HCT116 (cell line): ENCODE results near the gene PHF10. TPM values are rescaled to one million over a fixed set of nuclear protein-coding genes. Genes with fewer than 3 reads are reported as not detected.

ENCODE experiments used
- ATAC-seq: fragments of 200-7000 bp; cut with Tn5 transposase; 2 replicates; pipeline ENCODE4 v1.9.1; 2020; ENCODE audit warnings: mild to moderate bottlenecking, moderate library complexity
- BruUV-seq: library from RNA; stranded (reverse); fragments of 400-500 nt; replicated peaks from 2 replicates; lab custom pipeline; 2021; lab: Mats Ljungman, UMichigan
- CTCF ChIA-PET: fragments of 300-600 bp; sonication (Branson Sonifier 250); formaldehyde crosslinking; loops from one replicate; lab custom pipeline; 2021; ENCODE audit warnings: antibody characterized with exemption; lab: Charles Lee
- POLR2A ChIA-PET: fragments of 300-600, 350-600 bp; sonication (Branson Sonifier 250); formaldehyde crosslinking; loops from one replicate; lab custom pipeline; 2021; ENCODE audit warnings: antibody characterized with exemption; lab: Charles Lee
- RAD21 ChIA-PET, 2 experiments: fragments of 300-600 bp; sonication (Branson Sonifier 250); formaldehyde crosslinking; loops; one replicate each; lab custom pipeline; 2023; ENCODE audit warnings: low total read pairs in 2 of 2; ENCODE audit not compliant: uncharacterized antibody in 2 of 2, unreplicated experiment in 2 of 2, low non-redundant PET in 1 of 2; lab: Charles Lee
- DNase-seq: peaks from one replicate; pipeline ENCODE4 v3.0.0-alpha.2; 2010; ENCODE audit warnings: low read depth, low spot score
- H2AFZ ChIP-seq: fragments of 200-600 bp; shearing (Covaris generic), sonication (generic); 2 replicates; pipeline ENCODE4 v1.6.1; 2017; ENCODE audit warnings: low read depth, mixed run types, mixed read lengths, antibody characterized with exemption, low read length; ENCODE audit not compliant: poor library complexity, severe bottlenecking
- H3K27ac ChIP-seq: 2 replicates; pipeline ENCODE4 v1.5.1; 2012; ENCODE audit warnings: low read depth, low read length
- H3K27me3 ChIP-seq: fragments of 200-600 bp; sonication (generic); 2 replicates; pipeline ENCODE4 v1.6.1; 2016; ENCODE audit warnings: mixed run types, low read length, mixed read lengths; ENCODE audit not compliant: insufficient read depth
- H3K36me3 ChIP-seq, 2 experiments: fragments of 200-500 bp in 1 of 2; fragments of 200-600 bp in 1 of 2; sonication (Bioruptor generic) in 1 of 2; sonication (generic) in 1 of 2; 2 replicates each; pipeline versions ENCODE4 v1.5.1 to v1.6.1; 2014 to 2016; ENCODE audit warnings: low read length in 2 of 2, inconsistent platforms in 1 of 2, mixed read lengths in 1 of 2, mixed run types in 1 of 2; ENCODE audit not compliant: insufficient read depth in 2 of 2, control insufficient read depth in 1 of 2
- H3K4me1 ChIP-seq, 2 experiments: fragments of 200-600 bp in 1 of 2; sonication (generic) in 1 of 2; 2 replicates each; pipeline versions ENCODE4 v1.5.1 to v1.6.1; 2012 to 2017; ENCODE audit warnings: low read length in 2 of 2, inconsistent platforms in 1 of 2, mild to moderate bottlenecking in 1 of 2, mixed read lengths in 1 of 2, mixed run types in 1 of 2, moderate library complexity in 1 of 2; ENCODE audit not compliant: insufficient read depth in 2 of 2, control insufficient read depth in 1 of 2
- H3K4me2 ChIP-seq: fragments of 200-600 bp; sonication (generic); 2 replicates; pipeline ENCODE4 v1.6.1; 2017; ENCODE audit warnings: mixed run types, low read length, mixed read lengths
- H3K4me3 ChIP-seq, 2 experiments: fragments of 200-600 bp in 1 of 2; sonication (generic) in 1 of 2; replicated peaks in 1 of 2; 2 replicates each; pipeline ENCODE4 v1.5.1; 2011 to 2016; ENCODE audit warnings: low read length in 2 of 2, control low read depth in 1 of 2, low read depth in 1 of 2, mild to moderate bottlenecking in 1 of 2, mixed read lengths in 1 of 2, mixed run types in 1 of 2
- H3K79me2 ChIP-seq: fragments of 200-600 bp; sonication (generic); 2 replicates; pipeline ENCODE4 v1.6.1; 2017; ENCODE audit warnings: mild to moderate bottlenecking, mixed run types, low read length, moderate library complexity, mixed read lengths; ENCODE audit not compliant: insufficient read depth
- H3K9ac ChIP-seq: fragments of 200-600 bp; sonication (generic); 2 replicates; pipeline ENCODE4 v1.6.1; 2016; ENCODE audit warnings: low read length, mixed read lengths
- H3K9me2 ChIP-seq: fragments of 200-600 bp; sonication (generic), shearing (Covaris generic); 2 replicates; pipeline ENCODE4 v1.6.1; 2017; ENCODE audit warnings: mixed run types, mild to moderate bottlenecking, moderate library complexity; ENCODE audit not compliant: insufficient read depth
- H3K9me3 ChIP-seq, 2 experiments: fragments of 200-500 bp in 1 of 2; fragments of 200-600 bp in 1 of 2; sonication (Bioruptor generic) in 1 of 2; sonication (generic) in 1 of 2; 2 replicates each; pipeline ENCODE4 v1.6.1; 2014 to 2017; ENCODE audit warnings: low read length in 2 of 2, mixed read lengths in 2 of 2, inconsistent platforms in 1 of 2, low read depth in 1 of 2, mild to moderate bottlenecking in 1 of 2, mixed run types in 1 of 2, moderate library complexity in 1 of 2; ENCODE audit not compliant: control insufficient read depth in 1 of 2, insufficient read depth in 1 of 2
- H4K20me1 ChIP-seq: fragments of 200-600 bp; sonication (generic), shearing (Covaris generic); 2 replicates; pipeline ENCODE4 v1.6.1; 2017; ENCODE audit warnings: mixed run types, mild to moderate bottlenecking, moderate library complexity; ENCODE audit not compliant: insufficient read depth
- ATF3 ChIP-seq: IDR thresholded peaks from 2 replicates; pipeline ENCODE4 v1.6.1; 2012
- CBX3 ChIP-seq: IDR thresholded peaks from 2 replicates; pipeline ENCODE4 v1.6.1; 2012; ENCODE audit warnings: low read depth
- CEBPB ChIP-seq: IDR thresholded peaks from 2 replicates; pipeline ENCODE4 v1.6.1; 2012; ENCODE audit warnings: low read depth
- EGR1 ChIP-seq: IDR thresholded peaks from 2 replicates; pipeline ENCODE4 v1.6.1; 2012; ENCODE audit warnings: low read depth
- EZH2 ChIP-seq: fragments of 200-600 bp; sonication (generic); IDR thresholded peaks from 2 replicates; pipeline ENCODE4 v1.6.1; 2017; ENCODE audit warnings: antibody characterized with exemption, mixed run types
- EZH2phosphoT487 ChIP-seq: fragments of 200-600 bp; IDR thresholded peaks from 2 replicates; pipeline ENCODE4 v1.6.1; 2018; ENCODE audit warnings: antibody characterized with exemption, borderline replicate concordance
- JUND ChIP-seq: IDR thresholded peaks from 2 replicates; pipeline ENCODE4 v1.6.1; 2012
- POLR2AphosphoS5 ChIP-seq: IDR thresholded peaks from 2 replicates; pipeline ENCODE4 v1.6.1; 2011; ENCODE audit warnings: mild to moderate bottlenecking, low read depth, low read length, moderate library complexity
- REST ChIP-seq: IDR thresholded peaks from 2 replicates; pipeline ENCODE4 v1.6.1; 2012; ENCODE audit warnings: low read depth
- SIN3A ChIP-seq: IDR thresholded peaks from 2 replicates; pipeline ENCODE4 v1.6.1; 2012; ENCODE audit warnings: low read depth
- SP1 ChIP-seq: IDR thresholded peaks from 2 replicates; pipeline ENCODE4 v1.6.1; 2012; ENCODE audit warnings: low read depth
- SRF ChIP-seq: IDR thresholded peaks from 2 replicates; pipeline ENCODE4 v1.6.1; 2012; ENCODE audit warnings: low read depth
- TCF7L2 ChIP-seq: IDR thresholded peaks from 2 replicates; pipeline ENCODE4 v1.7.0; 2011; ENCODE audit warnings: borderline replicate concordance, inconsistent platforms; ENCODE audit not compliant: insufficient read depth, insufficient read length; ENCODE audit errors: extremely low read depth
- YY1 ChIP-seq: IDR thresholded peaks from 2 replicates; pipeline ENCODE4 v1.6.1; 2011; ENCODE audit warnings: low read length, low read depth, moderate library complexity, mild to moderate bottlenecking; ENCODE audit not compliant: insufficient replicate concordance; ENCODE audit errors: extremely low read depth
- ZNF274 ChIP-seq: fragments of 200-500 bp; sonication (Bioruptor generic); IDR thresholded peaks from 2 replicates; pipeline ENCODE4 v1.6.1; 2014; ENCODE audit warnings: mild to moderate bottlenecking, low read depth, low read length, inconsistent platforms
- intact Hi-C: fragments of 100-400 bp; cut with micrococcal nuclease; formaldehyde crosslinking; loops from 2 replicates; pipeline ENCODE4 v1.10.0; 2022
- total RNA-seq: library from RNA; stranded (reverse); gene quantifications from one replicate; pipeline ENCODE4 v1.2.1, GENCODE V29; 2021; ENCODE audit not compliant: unreplicated experiment

PHF10 gene
- total RNA-seq, 1 experiment from 2014 or later: 45.5 TPM

- ATAC-seq (no peak), DNase-seq (no peak)
- Histone ChIP-seq H3K9ac (peak overlapping the region; percentile 98), H2AFZ (no peak overlapping the region), H4K20me1 (no peaks in the 10 kb centered on the region), H3K79me2 (peaks cover 76% of the 10 kb centered on the region), H3K4me3 (peak overlapping the region; percentile 94 to 98), H3K4me1 (peaks cover 19 to 20% of the 10 kb centered on the region in 2 experiments), H3K4me2 (peak overlapping the region; percentile 84), H3K9me3 (no peaks in the 10 kb centered on the region), H3K27me3 (no peaks in the 10 kb centered on the region), H3K36me3 (peaks cover 7 to 12% of the 10 kb centered on the region in 2 experiments; a peak in 2 of 4 replicates), H3K9me2 (no peaks in the 10 kb centered on the region), H3K27ac (peak overlapping the region; percentile 99)
- ChIA-PET RAD21 (no interaction called here), POLR2A (interaction anchor here (0.7 to 1.9 kb wide), 4 partner anchors 9 to 21 kb away, joined by 3 to 6 read pairs (median 4); no protein-coding TSS in a partner anchor), CTCF (no interaction called here)
- intact Hi-C loops: loop anchor here (5.0 to 10.0 kb wide), 2 partner anchors 744 to 823 kb away; no protein-coding TSS in a partner anchor
- BruUV-seq: TSS peak; percentile 82
- peak; percentile 32 for TF ChIP-seq TCF7L2
- TF ChIP-seq JUND: no peak
- TF ChIP-seq SRF: no peak
Measured at GRCh38 chr6:169701311-169701953, 22.9 kb downstream of the PHF10 start.

- no peak overlapping the region for H3K27ac ChIP-seq
- intact Hi-C loops: loop anchor here (5.0 to 10.0 kb wide), 2 partner anchors 743 to 825 kb away; no protein-coding TSS in a partner anchor
- peaks cover 0 to 6% of the 10 kb centered on the region in 2 experiments; a peak in 1 of 4 replicates for H3K9me3 ChIP-seq
- no TSS peak for BruUV-seq
- TF ChIP-seq YY1 (no peak), CBX3 (no peak), JUND (no peak), ATF3 (no peak), POLR2AphosphoS5 (no peak), CEBPB (no peak), EZH2 (no peak), SIN3A (no peak), TCF7L2 (no peak), EZH2phosphoT487 (no peak), ZNF274 (no peak), EGR1 (no peak), SP1 (no peak), REST (no peak)
- H3K9me2 ChIP-seq: no peaks in the 10 kb centered on the region
- no peak overlapping the region for H2AFZ ChIP-seq
- CTCF ChIA-PET: no interaction called here
- peak overlapping the region; percentile 84 for H3K4me2 ChIP-seq
- POLR2A ChIA-PET: no interaction called here
- peaks cover 19 to 20% of the 10 kb centered on the region in 2 experiments for H3K4me1 ChIP-seq
- RAD21 ChIA-PET: no interaction called here
- H4K20me1 ChIP-seq: no peaks in the 10 kb centered on the region
- H3K27me3 ChIP-seq: no peaks in the 10 kb centered on the region
- peaks cover 78% of the 10 kb centered on the region for H3K79me2 ChIP-seq
- DNase-seq (no peak), ATAC-seq (no peak)
- peak overlapping the region; percentile 98; the same call in 1 of the 2 replicates for H3K9ac ChIP-seq
- H3K36me3 ChIP-seq: peaks cover 7 to 12% of the 10 kb centered on the region in 2 experiments; a peak in 2 of 4 replicates
- H3K4me3 ChIP-seq: peak overlapping the region in 1 of 2 experiments; percentile 98; a peak in 1 of 4 replicates
Measured at GRCh38 chr6:169700296-169700695, 24.0 kb downstream of the PHF10 start.
